Panc1 (cell line): Measurements from ENCODE around the gene WT1. TPM values are rescaled to one million over a fixed set of nuclear protein-coding genes. Genes with fewer than 3 reads are reported as not detected.

ENCODE experiments used
- ATAC-seq: fragments of 200-7000 bp; cut with Tn5 transposase; 2 replicates; pipeline ENCODE4 v1.9.1; 2020; ENCODE audit warnings: mild to moderate bottlenecking, moderate library complexity
- BruUV-seq: library from RNA; stranded (reverse); fragments of 400-500 nt; replicated peaks from 2 replicates; lab custom pipeline; 2021; lab: Mats Ljungman, UMichigan
- CTCF ChIA-PET: fragments of 300-600 bp; sonication (Branson Sonifier 250); formaldehyde crosslinking; loops from one replicate; lab custom pipeline; 2022; ENCODE audit warnings: antibody characterized with exemption; lab: Charles Lee
- POLR2A ChIA-PET: fragments of 300-600 bp; sonication (Branson Sonifier 250); formaldehyde crosslinking; loops from one replicate; lab custom pipeline; 2022; ENCODE audit warnings: antibody characterized with exemption; lab: Charles Lee
- DNase-seq: peaks from one replicate; pipeline ENCODE4 v3.0.0-alpha.2; 2010; ENCODE audit warnings: low read depth, low spot score
- H3K27ac ChIP-seq: 2 replicates; pipeline ENCODE4 v1.5.1; 2011; ENCODE audit warnings: mild to moderate bottlenecking, low read length, inconsistent platforms
- H3K27me3 ChIP-seq: fragments of 200-500 bp; sonication (Bioruptor generic); 2 replicates; pipeline ENCODE4 v1.6.0; 2014; ENCODE audit warnings: low read length, inconsistent platforms; ENCODE audit not compliant: control insufficient read depth, insufficient read depth
- H3K36me3 ChIP-seq: fragments of 200-500 bp; sonication (Bioruptor generic); 2 replicates; pipeline ENCODE4 v1.5.1; 2014; ENCODE audit warnings: inconsistent platforms, mild to moderate bottlenecking, low read length, moderate library complexity; ENCODE audit not compliant: control insufficient read depth, insufficient read depth
- H3K4me1 ChIP-seq: 2 replicates; pipeline ENCODE4 v1.5.1; 2011; ENCODE audit warnings: inconsistent platforms, mild to moderate bottlenecking, low read length, moderate library complexity; ENCODE audit not compliant: control insufficient read depth, insufficient read depth
- H3K4me3 ChIP-seq, 2 experiments: 2 replicates each; pipeline ENCODE4 v1.5.1; 2011 to 2012; ENCODE audit warnings: low read depth in 2 of 2, low read length in 2 of 2, mild to moderate bottlenecking in 2 of 2, inconsistent platforms in 1 of 2, moderate library complexity in 1 of 2
- H3K9me3 ChIP-seq: fragments of 200-500 bp; sonication (Bioruptor generic); 2 replicates; pipeline ENCODE4 v1.5.1; 2014; ENCODE audit warnings: low read depth, mild to moderate bottlenecking, inconsistent platforms, low read length, moderate library complexity; ENCODE audit not compliant: control insufficient read depth, insufficient read depth
- CTCF ChIP-seq: fragments of 450-650 bp; IDR thresholded peaks from 2 replicates; pipeline ENCODE4 v1.5.1; 2017; ENCODE audit warnings: mild to moderate bottlenecking
- POLR2AphosphoS5 ChIP-seq: IDR thresholded peaks from 2 replicates; pipeline ENCODE4 v1.6.1; 2012; ENCODE audit warnings: mild to moderate bottlenecking, low read depth, low read length, moderate library complexity
- SIN3A ChIP-seq: IDR thresholded peaks from 2 replicates; pipeline ENCODE4 v1.6.1; 2012; ENCODE audit warnings: low read depth, mild to moderate bottlenecking, low read length, moderate library complexity, borderline replicate concordance; ENCODE audit not compliant: insufficient read depth
- TCF7L2 ChIP-seq: IDR thresholded peaks from 2 replicates; pipeline ENCODE4 v1.6.1; 2011; ENCODE audit warnings: mild to moderate bottlenecking, low read depth, low read length, inconsistent platforms
- in situ Hi-C: cut with HindIII; loops from 2 replicates; pipeline ENCODE4 v1.10.0; 2016; ENCODE audit warnings: low sequenced_read_pairs, low pct_unique_long_range_greater_than_20kb
- intact Hi-C: fragments of 100-400 bp; cut with micrococcal nuclease; formaldehyde crosslinking; loops from one replicate; pipeline ENCODE4 v1.10.0; 2022; ENCODE audit not compliant: unreplicated experiment
- total RNA-seq: library from RNA; stranded (reverse); gene quantifications from one replicate; pipeline ENCODE4 v1.2.1, GENCODE V29; 2021; ENCODE audit not compliant: unreplicated experiment
- TF ChIP-seq, protein P1 (sequence below), 2 experiments: IDR thresholded peaks; 2 replicates each; pipeline ENCODE4 v1.6.1; 2011 to 2012; ENCODE audit warnings: low read depth in 2 of 2, control low read depth in 1 of 2, low read length in 1 of 2, mild to moderate bottlenecking in 1 of 2, moderate library complexity in 1 of 2; ENCODE audit not compliant: insufficient read depth in 1 of 2

Gene WT1
- total RNA-seq, 1 experiment from 2014 or later, result 15.9 TPM

DNA sequence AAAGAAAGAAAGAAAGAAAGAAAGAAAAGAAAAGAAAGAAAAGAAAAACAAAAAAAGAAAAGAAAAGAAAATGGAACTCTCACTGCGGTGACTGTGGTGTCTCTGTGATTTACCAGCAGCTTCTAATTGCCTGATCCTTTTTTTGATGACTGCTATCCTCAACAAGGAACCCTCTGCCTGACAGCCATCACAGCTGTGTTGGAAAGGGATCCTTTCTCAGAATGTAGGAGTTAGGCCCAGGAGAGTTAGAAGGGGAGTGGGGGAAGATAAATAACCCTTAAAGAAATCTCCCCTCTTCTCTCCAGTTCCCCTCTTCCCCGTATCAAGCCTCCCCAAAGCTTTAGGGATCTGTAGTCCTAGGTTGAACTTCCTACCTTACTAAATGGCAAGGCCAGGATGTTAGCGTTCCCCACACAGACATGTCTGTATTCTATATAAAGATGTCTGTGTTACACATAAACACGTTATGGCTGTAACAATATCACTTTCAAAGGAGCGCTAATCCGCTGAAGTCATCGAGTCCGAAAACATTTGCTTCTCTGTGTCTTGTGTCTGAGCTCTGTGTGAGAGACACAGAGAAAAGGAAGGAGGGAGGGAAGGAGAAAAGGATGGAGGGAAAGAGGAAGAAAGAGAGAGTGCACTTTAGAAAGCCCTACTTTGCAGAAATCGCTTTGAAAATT is 26.8 kb upstream of the WT1 start:
- intact Hi-C loops (no loop called here), in situ Hi-C loops (no loop called here)
- Histone ChIP-seq H3K36me3 (no peaks in the 10 kb centered on the region), H3K27ac (no peak overlapping the region), H3K4me1 (0 out of 2 replicates have a peak, but pooled peaks cover 3% of the 10 kb centered on the region), H3K27me3 (no peaks in the 10 kb centered on the region), H3K9me3 (no peaks in the 10 kb centered on the region), H3K4me3 (no peak overlapping the region)
- TF ChIP-seq POLR2AphosphoS5 (no peak), TCF7L2 (no peak), SIN3A (no peak), CTCF (no peak)
- TF ChIP-seq, protein P1, sequence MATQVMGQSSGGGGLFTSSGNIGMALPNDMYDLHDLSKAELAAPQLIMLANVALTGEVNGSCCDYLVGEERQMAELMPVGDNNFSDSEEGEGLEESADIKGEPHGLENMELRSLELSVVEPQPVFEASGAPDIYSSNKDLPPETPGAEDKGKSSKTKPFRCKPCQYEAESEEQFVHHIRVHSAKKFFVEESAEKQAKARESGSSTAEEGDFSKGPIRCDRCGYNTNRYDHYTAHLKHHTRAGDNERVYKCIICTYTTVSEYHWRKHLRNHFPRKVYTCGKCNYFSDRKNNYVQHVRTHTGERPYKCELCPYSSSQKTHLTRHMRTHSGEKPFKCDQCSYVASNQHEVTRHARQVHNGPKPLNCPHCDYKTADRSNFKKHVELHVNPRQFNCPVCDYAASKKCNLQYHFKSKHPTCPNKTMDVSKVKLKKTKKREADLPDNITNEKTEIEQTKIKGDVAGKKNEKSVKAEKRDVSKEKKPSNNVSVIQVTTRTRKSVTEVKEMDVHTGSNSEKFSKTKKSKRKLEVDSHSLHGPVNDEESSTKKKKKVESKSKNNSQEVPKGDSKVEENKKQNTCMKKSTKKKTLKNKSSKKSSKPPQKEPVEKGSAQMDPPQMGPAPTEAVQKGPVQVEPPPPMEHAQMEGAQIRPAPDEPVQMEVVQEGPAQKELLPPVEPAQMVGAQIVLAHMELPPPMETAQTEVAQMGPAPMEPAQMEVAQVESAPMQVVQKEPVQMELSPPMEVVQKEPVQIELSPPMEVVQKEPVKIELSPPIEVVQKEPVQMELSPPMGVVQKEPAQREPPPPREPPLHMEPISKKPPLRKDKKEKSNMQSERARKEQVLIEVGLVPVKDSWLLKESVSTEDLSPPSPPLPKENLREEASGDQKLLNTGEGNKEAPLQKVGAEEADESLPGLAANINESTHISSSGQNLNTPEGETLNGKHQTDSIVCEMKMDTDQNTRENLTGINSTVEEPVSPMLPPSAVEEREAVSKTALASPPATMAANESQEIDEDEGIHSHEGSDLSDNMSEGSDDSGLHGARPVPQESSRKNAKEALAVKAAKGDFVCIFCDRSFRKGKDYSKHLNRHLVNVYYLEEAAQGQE (IDR thresholded peaks at IDR 0.05; ENCODE audit: insufficient read depth in 1 of 2, low read depth in 2 of 2, low read length in 1 of 2), result no peak
- ChIA-PET CTCF (interaction anchor here (1.2 kb wide), 1 partner anchor 25 kb away, joined by 8 read pairs; no protein-coding TSS in a partner anchor), POLR2A (no interaction called here)
- ATAC-seq, result no peak
- no TSS peak for BruUV-seq
- no peak for DNase-seq

DNA sequence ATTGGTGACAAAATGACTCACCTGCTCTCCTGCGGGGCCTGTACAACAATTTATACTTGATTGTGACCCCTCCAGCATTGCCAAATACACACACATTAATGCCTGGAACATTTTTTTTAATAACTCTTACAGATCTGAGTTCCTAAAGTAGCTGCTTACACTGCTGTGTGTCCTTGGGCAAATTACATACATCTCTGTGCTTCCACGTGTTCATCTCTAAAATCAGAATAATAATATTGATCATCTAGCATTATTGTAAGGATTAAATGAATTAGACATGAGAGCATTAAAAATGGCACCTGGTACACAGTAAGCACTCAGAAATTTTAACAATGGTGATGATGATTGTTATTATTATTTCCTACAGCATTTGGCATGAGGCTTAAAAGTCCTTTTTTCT is 21.5 kb upstream of the WT1 start:
- POLR2A ChIA-PET, result no interaction called here
- no peak for DNase-seq
- intact Hi-C loops, result no loop called here

GRCh38 chr11:32454993-32455392 is 19.7 kb upstream of the WT1 start:
- ATAC-seq (no peak), DNase-seq (no peak)
- POLR2A ChIA-PET, result no interaction called here
- intact Hi-C loops, result no loop called here
- in situ Hi-C loops, result no loop called here
- Histone ChIP-seq H3K27me3 (no peaks in the 10 kb centered on the region), H3K27ac (no peak overlapping the region), H3K4me1 (no peaks in the 10 kb centered on the region), H3K4me3 (no peak overlapping the region), H3K9me3 (no peaks in the 10 kb centered on the region), H3K36me3 (no peaks in the 10 kb centered on the region)
- CTCF ChIA-PET, result no interaction called here
- TF ChIP-seq CTCF (no peak), POLR2AphosphoS5 (no peak), SIN3A (no peak), TCF7L2 (no peak)
- TF ChIP-seq, protein P1 (IDR thresholded peaks at IDR 0.05; ENCODE audit: insufficient read depth in 1 of 2, low read depth in 2 of 2, low read length in 1 of 2), result no peak
- BruUV-seq, result no TSS peak

More for the DNA sequence above, 21.5 kb upstream of the WT1 start:
- TF ChIP-seq POLR2AphosphoS5, result no peak
- no peak for TF ChIP-seq SIN3A
- in situ Hi-C loops, result no loop called here
- H3K4me1 ChIP-seq, result no peaks in the 10 kb centered on the region
- no peaks in the 10 kb centered on the region for H3K36me3 ChIP-seq
- BruUV-seq, result no TSS peak
- CTCF ChIA-PET, result no interaction called here
- H3K4me3 ChIP-seq, result no peak overlapping the region
- H3K27ac ChIP-seq, result no peak overlapping the region
- no peak for ATAC-seq
- no peaks in the 10 kb centered on the region for H3K27me3 ChIP-seq
- no peaks in the 10 kb centered on the region for H3K9me3 ChIP-seq
